OCI-LY7 (cell line): ENCODE measurements around the gene ANGPTL4. TPM values are rescaled to one million over a fixed set of nuclear protein-coding genes. Genes with fewer than 3 reads are reported as not detected.

Source experiments
- microRNA-seq: library from miRNA; unstranded; fragments of <30 nt; microRNA quantifications from one replicate; pipeline ENCODE4 v1.2.0, GENCODE V29; 2022; ENCODE audit warnings: borderline replicate concordance
- small RNA-seq: library from RNA; depleted of rRNA; stranded (forward); fragments of <200 nt; gene quantifications from one replicate; pipeline ENCODE3, GENCODE V24; 2014
- total RNA-seq, 2 experiments: library from RNA; depleted of rRNA in 1 of 2; stranded (reverse); fragments of >200 nt in 1 of 2; shearing (Covaris generic) in 1 of 2; gene quantifications; 2 replicates each; pipeline ENCODE4 v1.2.3, GENCODE V29; 2014 to 2022

The ANGPTL4 gene
- total RNA-seq, 2 experiments from 2014 or later, result not detected

Small RNA genes lying within 50 kb of the gene (microRNA-seq; reads per million reads assigned to microRNA genes)
- gene MIR4999, result 20.4 reads per million, percentile 28 among the genes with 10 or more reads in this experiment

Small RNA genes lying within 50 kb of the gene (small RNA-seq; reads per million reads assigned to genes)
- not detected for gene MIR4999

Other genes with a start within 250 kb of the ANGPTL4 start
- not detected in 2 replicates for gene FBN3, start 214.6 kb upstream of the ANGPTL4 start, total RNA-seq (2014; rRNA removed; shearing (Covaris generic))
- gene FBN3, start 214.6 kb upstream of the ANGPTL4 start, total RNA-seq (2022), result not detected in 2 replicates
- 54.9 and 61.8 TPM in 2 replicates for gene CERS4, start 154.8 kb upstream of the ANGPTL4 start, total RNA-seq (2014; rRNA removed; shearing (Covaris generic))
- 36.8 and 37.7 TPM in 2 replicates for gene CERS4, start 154.8 kb upstream of the ANGPTL4 start, total RNA-seq (2022)
- 39.0 and 49.2 TPM in 2 replicates for gene CD320, start 55.8 kb upstream of the ANGPTL4 start, total RNA-seq (2014; rRNA removed; shearing (Covaris generic))
- 35.9 and 39.1 TPM in 2 replicates for gene CD320, start 55.8 kb upstream of the ANGPTL4 start, total RNA-seq (2022)
- 59.2 and 93.0 TPM in 2 replicates for gene NDUFA7, start 42.8 kb upstream of the ANGPTL4 start, total RNA-seq (2014; rRNA removed; shearing (Covaris generic))
- gene NDUFA7, start 42.8 kb upstream of the ANGPTL4 start, total RNA-seq (2022), result 103 and 106 TPM in 2 replicates
- 1,636 and 2,574 TPM in 2 replicates for gene RPS28, start 42.7 kb upstream of the ANGPTL4 start, total RNA-seq (2014; rRNA removed; shearing (Covaris generic))
- 2,187 and 2,253 TPM in 2 replicates for gene RPS28, start 42.7 kb upstream of the ANGPTL4 start, total RNA-seq (2022)
- 0.22 TPM in 1 of 2 replicates, not detected in the other for gene KANK3, start 20.9 kb upstream of the ANGPTL4 start, total RNA-seq (2014; rRNA removed; shearing (Covaris generic))
- 0.11 and 0.57 TPM in 2 replicates for gene KANK3, start 20.9 kb upstream of the ANGPTL4 start, total RNA-seq (2022)
- 24.5 and 28.1 TPM in 2 replicates for gene RAB11B, start 26.2 kb downstream of the ANGPTL4 start, total RNA-seq (2014; rRNA removed; shearing (Covaris generic))
- 84.9 and 96.8 TPM in 2 replicates for gene RAB11B, start 26.2 kb downstream of the ANGPTL4 start, total RNA-seq (2022)
- gene MARCHF2, start 49.1 kb downstream of the ANGPTL4 start, total RNA-seq (2014; rRNA removed; shearing (Covaris generic)), result 8.1 and 14.1 TPM in 2 replicates
- gene MARCHF2, start 49.1 kb downstream of the ANGPTL4 start, total RNA-seq (2022), result 12.1 and 12.4 TPM in 2 replicates
- 90.0 and 111 TPM in 2 replicates for gene HNRNPM, start 80.8 kb downstream of the ANGPTL4 start, total RNA-seq (2014; rRNA removed; shearing (Covaris generic))
- 264 and 280 TPM in 2 replicates for gene HNRNPM, start 80.8 kb downstream of the ANGPTL4 start, total RNA-seq (2022)
- 0.08 and 0.28 TPM in 2 replicates for gene PRAM1, start 138.5 kb downstream of the ANGPTL4 start, total RNA-seq (2014; rRNA removed; shearing (Covaris generic))
- 3.1 TPM in 2 replicates for gene PRAM1, start 138.5 kb downstream of the ANGPTL4 start, total RNA-seq (2022)
- gene ZNF414, start 150.0 kb downstream of the ANGPTL4 start, total RNA-seq (2014; rRNA removed; shearing (Covaris generic)), result 3.1 and 8.7 TPM in 2 replicates
- gene ZNF414, start 150.0 kb downstream of the ANGPTL4 start, total RNA-seq (2022), result 39.0 and 47.5 TPM in 2 replicates
- 5.1 and 8.8 TPM in 2 replicates for gene MYO1F, start 213.3 kb downstream of the ANGPTL4 start, total RNA-seq (2014; rRNA removed; shearing (Covaris generic))
- gene MYO1F, start 213.3 kb downstream of the ANGPTL4 start, total RNA-seq (2022), result 14.9 and 18.4 TPM in 2 replicates
- gene ADAMTS10, start 246.6 kb downstream of the ANGPTL4 start, total RNA-seq (2014; rRNA removed; shearing (Covaris generic)), result not detected in 2 replicates
- gene ADAMTS10, start 246.6 kb downstream of the ANGPTL4 start, total RNA-seq (2022), result not detected in 2 replicates